ENCODE measurements around the gene CDK5. TPM values are rescaled to one million over a fixed set of nuclear protein-coding genes. Genes with fewer than 3 reads are reported as not detected.

The CDK5 gene
- total RNA-seq, 1 donor from 2014 or later, result 24.1 TPM

GRCh38 chr7:151075978-151076426, 18.3 kb upstream of the CDK5 start:
- no peaks in the 10 kb centered on the region for H3K27me3 Mint-ChIP-seq (ENCODE audit: low read depth)
- H3K4me3 Mint-ChIP-seq (ENCODE audit: low read depth), result no peak overlapping the region
- peaks cover 9% of the 10 kb centered on the region for H3K4me1 Mint-ChIP-seq (ENCODE audit: low read depth)
- H3K36me3 Mint-ChIP-seq (ENCODE audit: low read depth), result peaks cover 49% of the 10 kb centered on the region
- no peak for DNase-seq (ENCODE audit: low spot score)
- no peaks in the 10 kb centered on the region for H3K9me3 Mint-ChIP-seq
- intact Hi-C loops (cut with micrococcal nuclease), result no loop called here
- no peak overlapping the region for H3K27ac Mint-ChIP-seq

- peak overlapping the region; percentile 26 for H3K27ac Mint-ChIP-seq
- H3K9me3 Mint-ChIP-seq, result no peaks in the 10 kb centered on the region
- no peaks in the 10 kb centered on the region for H3K27me3 Mint-ChIP-seq (ENCODE audit: low read depth)
- H3K36me3 Mint-ChIP-seq (ENCODE audit: low read depth), result peaks cover 53% of the 10 kb centered on the region
- no peak overlapping the region for H3K4me3 Mint-ChIP-seq (ENCODE audit: low read depth)
- no peak for DNase-seq (ENCODE audit: low spot score)
- H3K4me1 Mint-ChIP-seq (ENCODE audit: low read depth), result peaks cover 9% of the 10 kb centered on the region
- intact Hi-C loops (cut with micrococcal nuclease), result no loop called here
Observed at GRCh38 chr7:151075662-151075971, 17.9 kb upstream of the CDK5 start.

- Mint-ChIP-seq H3K4me1 (ENCODE audit: low read depth) (peaks cover 9% of the 10 kb centered on the region), H3K27me3 (ENCODE audit: low read depth) (no peaks in the 10 kb centered on the region), H3K9me3 (no peaks in the 10 kb centered on the region), H3K27ac (peak overlapping the region; percentile 26), H3K4me3 (ENCODE audit: low read depth) (no peak overlapping the region), H3K36me3 (ENCODE audit: low read depth) (peaks cover 54% of the 10 kb centered on the region)
- intact Hi-C loops (cut with micrococcal nuclease), result no loop called here
- no peak for DNase-seq (ENCODE audit: low spot score)
Observed at GRCh38 chr7:151074817-151075661, 17.3 kb upstream of the CDK5 start.

GRCh38 chr7:151073990-151074389, 16.3 kb upstream of the CDK5 start:
- Mint-ChIP-seq H3K27ac (no peak overlapping the region), H3K27me3 (ENCODE audit: low read depth) (no peaks in the 10 kb centered on the region), H3K4me1 (ENCODE audit: low read depth) (peaks cover 3% of the 10 kb centered on the region), H3K36me3 (ENCODE audit: low read depth) (peaks cover 55% of the 10 kb centered on the region), H3K9me3 (no peaks in the 10 kb centered on the region), H3K4me3 (ENCODE audit: low read depth) (no peak overlapping the region)
- intact Hi-C loops (cut with micrococcal nuclease), result no loop called here
- no peak for DNase-seq (ENCODE audit: low spot score)

GRCh38 chr7:151071032-151071866, 13.6 kb upstream of the CDK5 start:
- DNase-seq (ENCODE audit: low spot score), result no peak
- H3K27me3 Mint-ChIP-seq (ENCODE audit: low read depth), result no peaks in the 10 kb centered on the region
- H3K27ac Mint-ChIP-seq, result no peak overlapping the region
- H3K4me3 Mint-ChIP-seq (ENCODE audit: low read depth), result no peak overlapping the region
- H3K9me3 Mint-ChIP-seq, result no peaks in the 10 kb centered on the region
- peaks cover 55% of the 10 kb centered on the region for H3K36me3 Mint-ChIP-seq (ENCODE audit: low read depth)
- intact Hi-C loops (cut with micrococcal nuclease), result no loop called here
- no peaks in the 10 kb centered on the region for H3K4me1 Mint-ChIP-seq (ENCODE audit: low read depth)

- Mint-ChIP-seq H3K27me3 (ENCODE audit: low read depth) (no peaks in the 10 kb centered on the region), H3K27ac (no peak overlapping the region)
- intact Hi-C loops (cut with micrococcal nuclease), result no loop called here
Observed at GRCh38 chr7:151070574-151070960, 12.9 kb upstream of the CDK5 start.

GRCh38 chr7:151069841-151070573, 12.3 kb upstream of the CDK5 start:
- H3K9me3 Mint-ChIP-seq, result no peaks in the 10 kb centered on the region
- H3K27ac Mint-ChIP-seq, result no peak overlapping the region
- no peaks in the 10 kb centered on the region for H3K27me3 Mint-ChIP-seq (ENCODE audit: low read depth)
- no peak overlapping the region for H3K4me3 Mint-ChIP-seq (ENCODE audit: low read depth)
- H3K36me3 Mint-ChIP-seq (ENCODE audit: low read depth), result peaks cover 53% of the 10 kb centered on the region
- intact Hi-C loops (cut with micrococcal nuclease), result no loop called here
- no peaks in the 10 kb centered on the region for H3K4me1 Mint-ChIP-seq (ENCODE audit: low read depth)
- DNase-seq (ENCODE audit: low spot score), result no peak

More at GRCh38 chr7:151070574-151070960, 12.9 kb upstream of the CDK5 start:
- Mint-ChIP-seq H3K4me1 (ENCODE audit: low read depth) (no peaks in the 10 kb centered on the region), H3K4me3 (ENCODE audit: low read depth) (no peak overlapping the region), H3K9me3 (no peaks in the 10 kb centered on the region), H3K36me3 (ENCODE audit: low read depth) (peaks cover 50% of the 10 kb centered on the region)
- DNase-seq (ENCODE audit: low spot score), result no peak

- DNase-seq (ENCODE audit: low spot score), result no peak
- intact Hi-C loops (cut with micrococcal nuclease), result no loop called here
- Mint-ChIP-seq H3K27me3 (ENCODE audit: low read depth) (no peaks in the 10 kb centered on the region), H3K27ac (no peak overlapping the region), H3K4me3 (ENCODE audit: low read depth) (no peak overlapping the region), H3K4me1 (ENCODE audit: low read depth) (no peaks in the 10 kb centered on the region), H3K36me3 (ENCODE audit: low read depth) (peaks cover 52% of the 10 kb centered on the region), H3K9me3 (no peaks in the 10 kb centered on the region)
Observed at GRCh38 chr7:151068069-151068773, 10.5 kb upstream of the CDK5 start.

- no peak overlapping the region for H3K4me3 Mint-ChIP-seq (ENCODE audit: low read depth)
- no peak overlapping the region for H3K27ac Mint-ChIP-seq
- peaks cover 3% of the 10 kb centered on the region for H3K4me1 Mint-ChIP-seq (ENCODE audit: low read depth)
- H3K36me3 Mint-ChIP-seq (ENCODE audit: low read depth), result peaks cover 43% of the 10 kb centered on the region
- DNase-seq (ENCODE audit: low spot score), result no peak
- H3K27me3 Mint-ChIP-seq (ENCODE audit: low read depth), result no peaks in the 10 kb centered on the region
- no peaks in the 10 kb centered on the region for H3K9me3 Mint-ChIP-seq
- intact Hi-C loops (cut with micrococcal nuclease), result no loop called here
Observed at GRCh38 chr7:151066273-151066974, 8.7 kb upstream of the CDK5 start.

GRCh38 chr7:151065516-151065915, 7.8 kb upstream of the CDK5 start:
- peaks cover 36% of the 10 kb centered on the region for H3K36me3 Mint-ChIP-seq (ENCODE audit: low read depth)
- H3K27ac Mint-ChIP-seq, result no peak overlapping the region
- no peak overlapping the region for H3K4me3 Mint-ChIP-seq (ENCODE audit: low read depth)

GRCh38 chr7:151064993-151065392, 7.3 kb upstream of the CDK5 start:
- Mint-ChIP-seq H3K27ac (no peak overlapping the region), H3K9me3 (no peaks in the 10 kb centered on the region), H3K4me3 (ENCODE audit: low read depth) (no peak overlapping the region), H3K4me1 (ENCODE audit: low read depth) (peaks cover 8% of the 10 kb centered on the region), H3K36me3 (ENCODE audit: low read depth) (peaks cover 36% of the 10 kb centered on the region), H3K27me3 (ENCODE audit: low read depth) (no peaks in the 10 kb centered on the region)
- intact Hi-C loops (cut with micrococcal nuclease), result no loop called here
- DNase-seq (ENCODE audit: low spot score), result no peak

More at GRCh38 chr7:151065516-151065915, 7.8 kb upstream of the CDK5 start:
- no peak for DNase-seq (ENCODE audit: low spot score)
- Mint-ChIP-seq H3K27me3 (ENCODE audit: low read depth) (no peaks in the 10 kb centered on the region), H3K4me1 (ENCODE audit: low read depth) (peaks cover 8% of the 10 kb centered on the region), H3K9me3 (no peaks in the 10 kb centered on the region)
- intact Hi-C loops (cut with micrococcal nuclease), result no loop called here

- H3K27ac Mint-ChIP-seq, result no peak overlapping the region
- intact Hi-C loops (cut with micrococcal nuclease), result no loop called here
- no peaks in the 10 kb centered on the region for H3K9me3 Mint-ChIP-seq
- H3K36me3 Mint-ChIP-seq (ENCODE audit: low read depth), result peaks cover 32% of the 10 kb centered on the region
- H3K27me3 Mint-ChIP-seq (ENCODE audit: low read depth), result no peaks in the 10 kb centered on the region
- no peak overlapping the region for H3K4me3 Mint-ChIP-seq (ENCODE audit: low read depth)
- no peak for DNase-seq (ENCODE audit: low spot score)
- H3K4me1 Mint-ChIP-seq (ENCODE audit: low read depth), result peaks cover 8% of the 10 kb centered on the region
Observed at GRCh38 chr7:151064454-151064853, 6.8 kb upstream of the CDK5 start.
